ENCODE data around the gene ZGRF1.
"Not testable (repeated sequence)": the region's sequence is repeated elsewhere in the genome, so short reads cannot be mapped to it uniquely, and the experiment has no call there.

The ZGRF1 gene

DNA sequence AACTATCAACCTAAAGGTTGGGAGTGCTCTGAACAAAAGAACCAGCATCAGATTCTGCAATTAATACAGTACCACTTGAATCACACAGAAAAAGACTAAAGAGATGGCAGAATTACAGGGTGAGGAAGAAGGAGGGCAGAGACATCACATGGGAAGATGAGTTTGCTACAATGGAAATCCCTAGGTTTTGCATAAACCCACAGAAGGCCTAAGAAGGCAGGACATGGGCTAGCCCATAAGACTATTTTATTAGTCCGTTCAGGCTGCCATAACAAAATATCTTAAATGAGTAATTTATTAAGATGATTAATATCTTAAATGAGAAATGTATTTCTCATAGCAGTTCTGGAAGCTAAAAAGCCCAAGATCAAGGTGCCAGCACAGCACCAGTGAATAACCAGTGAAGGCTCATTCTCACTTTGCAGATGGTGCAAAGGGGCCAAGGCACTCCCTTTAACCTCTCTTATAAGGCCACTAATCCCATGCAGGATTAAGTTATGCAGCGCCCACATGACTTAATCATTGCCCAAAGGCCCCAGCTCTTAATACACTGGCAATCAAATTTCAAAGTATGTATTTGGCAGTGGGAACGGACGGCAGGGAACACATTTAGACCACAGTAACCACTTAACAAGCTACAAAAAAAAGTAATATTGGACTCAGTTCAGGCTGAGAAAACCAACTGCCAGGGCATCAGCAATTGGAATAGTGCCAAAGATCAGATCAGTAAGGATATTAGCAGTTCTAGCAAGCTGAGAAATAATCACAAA is 73.1 kb downstream of the ZGRF1 start:
- Mint-ChIP-seq H3K27me3 (no peaks in the 10 kb centered on the region), H3K4me1 (no peaks in the 10 kb centered on the region), H3K4me3 (no peak overlapping the region), H3K27ac (ENCODE audit: low read depth) (no peak overlapping the region), H3K9me3 (no peaks in the 10 kb centered on the region), H3K36me3 (ENCODE audit: insufficient read depth) (peaks cover 2% of the 10 kb centered on the region)
- no peak for ATAC-seq (replicated peaks; ENCODE audit: extremely low read depth, poor library complexity, severe bottlenecking)
- no peak for DNase-seq (ENCODE audit: low spot score in 2 of 2)

GRCh38 chr4:112562254-112562879 is 74.3 kb downstream of the ZGRF1 start:
- Mint-ChIP-seq H3K9me3 (no peaks in the 10 kb centered on the region), H3K4me1 (no peaks in the 10 kb centered on the region), H3K27ac (ENCODE audit: low read depth) (no peak overlapping the region), H3K4me3 (no peak overlapping the region), H3K27me3 (no peaks in the 10 kb centered on the region), H3K36me3 (ENCODE audit: insufficient read depth) (peaks cover 2% of the 10 kb centered on the region)
- ATAC-seq (replicated peaks; ENCODE audit: extremely low read depth, poor library complexity, severe bottlenecking), result no peak
- no peak for DNase-seq (ENCODE audit: low spot score in 2 of 2)

GRCh38 chr4:112560084-112560483 is 76.6 kb downstream of the ZGRF1 start:
- no peak overlapping the region for H3K4me3 Mint-ChIP-seq
- no peak for ATAC-seq (replicated peaks; ENCODE audit: extremely low read depth, poor library complexity, severe bottlenecking)
- no peaks in the 10 kb centered on the region for H3K27me3 Mint-ChIP-seq
- peaks cover 2% of the 10 kb centered on the region for H3K36me3 Mint-ChIP-seq (ENCODE audit: insufficient read depth)
- DNase-seq (ENCODE audit: low spot score in 2 of 2), result no peak
- no peak overlapping the region for H3K27ac Mint-ChIP-seq (ENCODE audit: low read depth)
- no peaks in the 10 kb centered on the region for H3K4me1 Mint-ChIP-seq
- H3K9me3 Mint-ChIP-seq, result no peaks in the 10 kb centered on the region

GRCh38 chr4:112559053-112559452 is 77.7 kb downstream of the ZGRF1 start:
- no peak overlapping the region for H3K27ac Mint-ChIP-seq (ENCODE audit: low read depth)

DNA sequence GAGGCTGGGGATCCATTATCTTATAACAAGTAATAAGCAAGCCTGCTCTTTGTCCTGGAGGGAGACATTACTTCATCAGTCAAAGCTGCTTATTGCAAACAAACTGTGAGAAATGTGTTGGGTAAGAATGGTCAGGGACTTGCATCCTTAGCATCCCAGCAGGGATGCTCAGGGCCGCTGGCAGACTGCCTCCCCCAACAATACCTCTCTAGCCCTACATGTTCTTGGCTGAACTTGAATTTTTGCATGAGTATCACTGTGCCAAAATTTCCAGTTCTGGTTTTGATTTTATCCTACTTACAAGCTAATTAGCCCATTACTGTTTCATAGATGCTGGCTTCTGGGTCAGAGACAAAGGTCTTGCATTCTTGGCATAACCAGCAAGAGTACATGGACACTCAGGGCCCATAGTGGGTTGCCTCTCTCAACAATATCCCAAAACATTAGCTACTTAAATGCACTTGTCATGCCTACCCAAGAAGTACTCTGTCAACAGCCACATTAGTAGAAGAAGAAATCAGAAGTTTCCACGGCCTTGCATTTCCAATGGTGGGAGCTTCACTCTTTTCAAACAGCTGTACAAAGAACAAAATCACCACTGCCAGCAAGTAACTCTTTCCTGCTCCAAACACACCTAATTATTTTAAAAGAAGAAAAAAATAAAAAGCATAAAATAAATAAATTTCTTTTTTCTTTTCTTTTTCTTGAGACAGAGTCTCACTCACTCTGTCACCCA is 78.9 kb downstream of the ZGRF1 start:
- H3K27ac Mint-ChIP-seq (ENCODE audit: low read depth), result no peak overlapping the region
- H3K36me3 Mint-ChIP-seq (ENCODE audit: insufficient read depth), result peaks cover 2% of the 10 kb centered on the region
- H3K27me3 Mint-ChIP-seq, result no peaks in the 10 kb centered on the region
- H3K4me1 Mint-ChIP-seq, result no peaks in the 10 kb centered on the region
- DNase-seq (ENCODE audit: low spot score in 2 of 2) (no peak), ATAC-seq (replicated peaks; ENCODE audit: extremely low read depth, poor library complexity, severe bottlenecking) (no peak)
- H3K4me3 Mint-ChIP-seq, result no peak overlapping the region
- H3K9me3 Mint-ChIP-seq, result no peaks in the 10 kb centered on the region

More at GRCh38 chr4:112559053-112559452, 77.7 kb downstream of the ZGRF1 start:
- H3K4me1 Mint-ChIP-seq, result no peaks in the 10 kb centered on the region
- no peak for ATAC-seq (replicated peaks; ENCODE audit: extremely low read depth, poor library complexity, severe bottlenecking)
- no peak overlapping the region for H3K4me3 Mint-ChIP-seq
- H3K9me3 Mint-ChIP-seq, result no peaks in the 10 kb centered on the region
- H3K27me3 Mint-ChIP-seq, result no peaks in the 10 kb centered on the region
- no peak for DNase-seq (ENCODE audit: low spot score in 2 of 2)
- H3K36me3 Mint-ChIP-seq (ENCODE audit: insufficient read depth), result peaks cover 2% of the 10 kb centered on the region

- not testable (repeated sequence) for H3K4me3 Mint-ChIP-seq; H3K4me1 Mint-ChIP-seq; H3K36me3 Mint-ChIP-seq (ENCODE audit: insufficient read depth); H3K27me3 Mint-ChIP-seq; ATAC-seq (replicated peaks; ENCODE audit: extremely low read depth, poor library complexity, severe bottlenecking); DNase-seq (ENCODE audit: low spot score in 2 of 2); H3K27ac Mint-ChIP-seq (ENCODE audit: low read depth); H3K9me3 Mint-ChIP-seq
Measured at GRCh38 chr4:112554271-112554670, 82.4 kb downstream of the ZGRF1 start.

GRCh38 chr4:112552668-112553067 is 84.0 kb downstream of the ZGRF1 start:
- no peak overlapping the region for H3K27ac Mint-ChIP-seq (ENCODE audit: low read depth)
- ATAC-seq (replicated peaks; ENCODE audit: extremely low read depth, poor library complexity, severe bottlenecking) (no peak), DNase-seq (ENCODE audit: low spot score in 2 of 2) (no peak)
- H3K36me3 Mint-ChIP-seq (ENCODE audit: insufficient read depth), result no peaks in the 10 kb centered on the region
- H3K27me3 Mint-ChIP-seq, result no peaks in the 10 kb centered on the region
- H3K4me3 Mint-ChIP-seq, result no peak overlapping the region
- no peaks in the 10 kb centered on the region for H3K4me1 Mint-ChIP-seq
- no peaks in the 10 kb centered on the region for H3K9me3 Mint-ChIP-seq

DNA sequence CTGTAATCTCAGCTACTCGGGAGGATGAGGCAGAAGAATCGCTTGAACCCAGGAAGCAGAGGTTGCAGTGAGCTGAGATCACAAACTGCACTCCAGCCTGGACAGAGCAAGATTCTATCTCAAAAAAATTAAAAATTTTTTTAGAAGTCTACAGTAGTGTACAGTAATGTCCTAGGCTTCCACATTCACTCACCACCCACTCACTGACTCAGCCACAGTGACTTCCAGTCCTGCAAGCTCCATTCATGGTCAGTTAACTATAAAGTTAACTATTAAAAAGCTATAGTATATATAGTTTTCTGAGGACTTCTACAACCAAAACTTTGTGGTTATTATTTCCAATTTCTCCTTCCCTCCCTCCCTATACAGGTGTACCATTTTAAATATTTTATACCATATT is 86.0 kb downstream of the ZGRF1 start:
- Mint-ChIP-seq H3K4me3 (no peak overlapping the region), H3K9me3 (no peaks in the 10 kb centered on the region), H3K27me3 (no peaks in the 10 kb centered on the region), H3K27ac (ENCODE audit: low read depth) (no peak overlapping the region), H3K4me1 (no peaks in the 10 kb centered on the region), H3K36me3 (ENCODE audit: insufficient read depth) (no peaks in the 10 kb centered on the region)
- no peak for ATAC-seq (replicated peaks; ENCODE audit: extremely low read depth, poor library complexity, severe bottlenecking)
- no peak for DNase-seq (ENCODE audit: low spot score in 2 of 2)

GRCh38 chr4:112546476-112546875 is 90.2 kb downstream of the ZGRF1 start:
- no peak overlapping the region for H3K27ac Mint-ChIP-seq (ENCODE audit: low read depth)
- no peaks in the 10 kb centered on the region for H3K4me1 Mint-ChIP-seq
- H3K9me3 Mint-ChIP-seq, result no peaks in the 10 kb centered on the region
- no peaks in the 10 kb centered on the region for H3K27me3 Mint-ChIP-seq
- no peak overlapping the region for H3K4me3 Mint-ChIP-seq
- DNase-seq (ENCODE audit: low spot score in 2 of 2) (no peak), ATAC-seq (replicated peaks; ENCODE audit: extremely low read depth, poor library complexity, severe bottlenecking) (no peak)
- no peaks in the 10 kb centered on the region for H3K36me3 Mint-ChIP-seq (ENCODE audit: insufficient read depth)

- H3K4me1 Mint-ChIP-seq, result no peaks in the 10 kb centered on the region
- ATAC-seq (replicated peaks; ENCODE audit: extremely low read depth, poor library complexity, severe bottlenecking), result no peak
- no peak overlapping the region for H3K4me3 Mint-ChIP-seq
- no peak overlapping the region for H3K27ac Mint-ChIP-seq (ENCODE audit: low read depth)
- no peaks in the 10 kb centered on the region for H3K9me3 Mint-ChIP-seq
- no peak for DNase-seq (ENCODE audit: low spot score in 2 of 2)
- H3K27me3 Mint-ChIP-seq, result no peaks in the 10 kb centered on the region
- H3K36me3 Mint-ChIP-seq (ENCODE audit: insufficient read depth), result no peaks in the 10 kb centered on the region
Measured at GRCh38 chr4:112545346-112545745, 91.4 kb downstream of the ZGRF1 start.

- Mint-ChIP-seq H3K36me3 (ENCODE audit: insufficient read depth) (no peaks in the 10 kb centered on the region), H3K4me1 (no peaks in the 10 kb centered on the region), H3K27ac (ENCODE audit: low read depth) (no peak overlapping the region), H3K9me3 (no peaks in the 10 kb centered on the region), H3K4me3 (no peak overlapping the region), H3K27me3 (no peaks in the 10 kb centered on the region)
- DNase-seq (ENCODE audit: low spot score in 2 of 2), result no peak
- ATAC-seq (replicated peaks; ENCODE audit: extremely low read depth, poor library complexity, severe bottlenecking), result no peak
Measured at GRCh38 chr4:112540695-112541094, 96.0 kb downstream of the ZGRF1 start.

- Mint-ChIP-seq H3K4me3 (no peak overlapping the region), H3K36me3 (ENCODE audit: insufficient read depth) (peaks cover 2% of the 10 kb centered on the region), H3K4me1 (no peaks in the 10 kb centered on the region), H3K27ac (ENCODE audit: low read depth) (no peak overlapping the region), H3K27me3 (peaks cover 14% of the 10 kb centered on the region), H3K9me3 (no peaks in the 10 kb centered on the region)
- no peak for DNase-seq (ENCODE audit: low spot score in 2 of 2)
- ATAC-seq (replicated peaks; ENCODE audit: extremely low read depth, poor library complexity, severe bottlenecking), result no peak
Measured at GRCh38 chr4:112536123-112536522, 100.6 kb downstream of the ZGRF1 start.

GRCh38 chr4:112532267-112532666 is 104.4 kb downstream of the ZGRF1 start:
- Mint-ChIP-seq H3K4me3 (no peak overlapping the region), H3K27ac (ENCODE audit: low read depth) (no peak overlapping the region), H3K9me3 (no peaks in the 10 kb centered on the region), H3K36me3 (ENCODE audit: insufficient read depth) (peaks cover 2% of the 10 kb centered on the region), H3K4me1 (no peaks in the 10 kb centered on the region), H3K27me3 (peaks cover 38% of the 10 kb centered on the region)
- ATAC-seq (replicated peaks; ENCODE audit: extremely low read depth, poor library complexity, severe bottlenecking) (no peak), DNase-seq (ENCODE audit: low spot score in 2 of 2) (no peak)

All from central memory CD8-positive, alpha-beta T cell (primary cell).